Left renal cortex interstitium (tissue), 4 donors: ENCODE data around the gene PCK2. TPM values are rescaled to one million over a fixed set of nuclear protein-coding genes. Genes with fewer than 3 reads are reported as not detected.

Source experiments
- DNase-seq, 4 donors: peaks; one replicate each; pipeline ENCODE4 v3.0.0-alpha.2; 2013; ENCODE audit warnings: low read depth in 4 of 4, low spot score in 2 of 4, missing footprints in 1 of 4
- polyA plus RNA-seq, 4 donors: library from polyadenylated mRNA; unstranded; fragments of 120-200 nt; gene quantifications; one replicate each; pipeline ENCODE4 v1.2.1, GENCODE V29; 2013; ENCODE audit not compliant: insufficient read length in 4 of 4

The PCK2 gene
- polyA plus RNA-seq, 4 donors = 28.6 to 35.6 (median 30.8) TPM

- DNase-seq = peak; percentile 62 to 83 (median 74)
These were observed 41.9 kb downstream of the PCK2 start, which contains the start of gene PSME1 for GRCh38 chr14:24135834-24136683. PSME1 (plus strand) TSS chr14:24136194; CDS start chr14:24136263, 69 bp downstream.

GRCh38 chr14:24136684-24137528 is 42.8 kb downstream of the PCK2 start:
- no peak for DNase-seq

- no peak for DNase-seq
These were observed 43.7 kb downstream of the PCK2 start for GRCh38 chr14:24137529-24138395.

GRCh38 chr14:24138396-24139271 is 44.5 kb downstream of the PCK2 start:
- no peak for DNase-seq

GRCh38 chr14:24139272-24139934 is 45.3 kb downstream of the PCK2 start:
- no peak for DNase-seq

GRCh38 chr14:24141097-24141880 is 47.2 kb downstream of the PCK2 start, which contains the start of gene EMC9:
EMC9 (minus strand) TSS chr14:24141591; CDS start chr14:24141304, 287 bp downstream.
- peak; percentile 98 to 100 (median 99) for DNase-seq

- DNase-seq = no peak
These were observed 49.4 kb downstream of the PCK2 start for GRCh38 chr14:24143511-24143910.

- DNase-seq = no peak
These were observed 50.3 kb downstream of the PCK2 start for GRCh38 chr14:24144451-24144850.

GRCh38 chr14:24145219-24145618 is 51.1 kb downstream of the PCK2 start:
- DNase-seq = no peak

- peak in 1 of 4 donors; percentile 50 for DNase-seq
These were observed 51.8 kb downstream of the PCK2 start for GRCh38 chr14:24145690-24146452.

GRCh38 chr14:24146453-24146977 is 52.4 kb downstream of the PCK2 start, which contains the start of gene PSME2:
PSME2 (minus strand) TSS chr14:24146610; CDS start chr14:24146581, 29 bp downstream.
- DNase-seq = peak; percentile 83 to 94 (median 90)

- peak; percentile 89 to 98 (median 94) for DNase-seq
These were observed 53.1 kb downstream of the PCK2 start, which contains the start of gene RNF31 for GRCh38 chr14:24146978-24147760. RNF31 (plus strand) TSS chr14:24147498; CDS start chr14:24147699, 201 bp downstream.

- DNase-seq = no peak
These were observed 53.8 kb downstream of the PCK2 start for GRCh38 chr14:24147761-24148428.

- DNase-seq = no peak
These were observed 55.3 kb downstream of the PCK2 start for GRCh38 chr14:24149302-24149969.

GRCh38 chr14:24150061-24150460 is 56.0 kb downstream of the PCK2 start:
- DNase-seq = no peak
